Placental epithelial cell (primary cell): Measurements from ENCODE around the gene LCE3C. TPM values are rescaled to one million over a fixed set of nuclear protein-coding genes. Genes with fewer than 3 reads are reported as not detected.

Source experiments
- small RNA-seq: library from RNA; depleted of rRNA; stranded (forward); fragments of <200 nt; gene quantifications from one replicate; pipeline ENCODE3, GENCODE V24; 2012
- total RNA-seq: library from RNA; depleted of rRNA; stranded (reverse); fragments of >200 nt; gene quantifications from 2 replicates; pipeline ENCODE4 v1.2.3, GENCODE V29; 2012

Gene LCE3C
- not detected in 2 replicates for total RNA-seq

GRCh38 chr1:152599934-152600333, at the start of gene LCE3C:
LCE3C (plus strand) TSS chr1:152600234; CDS start chr1:152600732, 498 bp downstream.

GRCh38 chr1:152566681-152567080, 33.4 kb upstream of the LCE3C start, which contains the start of gene LCE3E:
LCE3E (minus strand) TSS chr1:152566780; CDS start chr1:152566208, 572 bp downstream.

GRCh38 chr1:152580433-152580832, 19.6 kb upstream of the LCE3C start, which contains the start of gene LCE3D:
LCE3D (minus strand) TSS chr1:152580516; CDS start chr1:152579936, 580 bp downstream.

GRCh38 chr1:152613511-152613910, 13.5 kb downstream of the LCE3C start, which contains the start of gene LCE3B:
LCE3B (plus strand) TSS chr1:152613811; CDS start chr1:152613811, 0 bp downstream.

GRCh38 chr1:152622803-152623202, 22.8 kb downstream of the LCE3C start, which contains the start of gene LCE3A:
LCE3A (minus strand) TSS chr1:152623103; CDS start chr1:152623103, 0 bp downstream.

Small RNA genes lying within 50 kb of the gene (small RNA-seq; reads per million reads assigned to genes)
- not detected for gene LCE3A
- gene LCE3B = not detected

Other genes with a start within 250 kb of the LCE3C start
- gene FLG2, start 240.2 kb upstream of the LCE3C start, total RNA-seq = under 0.01 TPM in 1 of 2 replicates, not detected in the other
- not detected in 2 replicates for gene CRNN, start 186.0 kb upstream of the LCE3C start, total RNA-seq
- not detected in 2 replicates for gene LCE5A, start 89.4 kb upstream of the LCE3C start, total RNA-seq
- gene CRCT1, start 85.8 kb upstream of the LCE3C start, total RNA-seq = not detected in 2 replicates
- gene LCE3E, start 33.5 kb upstream of the LCE3C start, total RNA-seq = not detected in 2 replicates
- gene LCE3D, start 19.7 kb upstream of the LCE3C start, total RNA-seq = not detected in 2 replicates
- gene LCE3B, start 13.6 kb downstream of the LCE3C start, total RNA-seq = not detected in 2 replicates
- gene LCE3A, start 22.9 kb downstream of the LCE3C start, total RNA-seq = not detected in 2 replicates
- gene LCE2D, start 63.1 kb downstream of the LCE3C start, total RNA-seq = not detected in 2 replicates
- not detected in 2 replicates for gene LCE2C, start 75.0 kb downstream of the LCE3C start, total RNA-seq
- not detected in 2 replicates for gene LCE2B, start 85.9 kb downstream of the LCE3C start, total RNA-seq
- gene LCE2A, start 98.1 kb downstream of the LCE3C start, total RNA-seq = 0.79 TPM in 1 of 2 replicates, not detected in the other
- gene LCE4A, start 107.9 kb downstream of the LCE3C start, total RNA-seq = not detected in 2 replicates
- gene KPRP, start 157.8 kb downstream of the LCE3C start, total RNA-seq = not detected in 2 replicates
- gene LCE1F, start 174.9 kb downstream of the LCE3C start, total RNA-seq = not detected in 2 replicates
- not detected in 2 replicates for gene LCE1E, start 186.0 kb downstream of the LCE3C start, total RNA-seq
- gene LCE1D, start 196.5 kb downstream of the LCE3C start, total RNA-seq = not detected in 2 replicates
- gene LCE1C, start 206.4 kb downstream of the LCE3C start, total RNA-seq = not detected in 2 replicates
- not detected in 2 replicates for gene LCE1B, start 211.7 kb downstream of the LCE3C start, total RNA-seq
- not detected in 2 replicates for gene LCE1A, start 227.2 kb downstream of the LCE3C start, total RNA-seq
- gene LCE6A, start 242.6 kb downstream of the LCE3C start, total RNA-seq = not detected in 2 replicates